ENCODE results near the gene NIT2. TPM values are rescaled to one million over a fixed set of nuclear protein-coding genes. Genes with fewer than 3 reads are reported as not detected.

NIT2 gene
- total and polyA plus RNA-seq, 5 donors from 2014 or later: 26.1 to 49.4 (median 44.0) TPM

DNA sequence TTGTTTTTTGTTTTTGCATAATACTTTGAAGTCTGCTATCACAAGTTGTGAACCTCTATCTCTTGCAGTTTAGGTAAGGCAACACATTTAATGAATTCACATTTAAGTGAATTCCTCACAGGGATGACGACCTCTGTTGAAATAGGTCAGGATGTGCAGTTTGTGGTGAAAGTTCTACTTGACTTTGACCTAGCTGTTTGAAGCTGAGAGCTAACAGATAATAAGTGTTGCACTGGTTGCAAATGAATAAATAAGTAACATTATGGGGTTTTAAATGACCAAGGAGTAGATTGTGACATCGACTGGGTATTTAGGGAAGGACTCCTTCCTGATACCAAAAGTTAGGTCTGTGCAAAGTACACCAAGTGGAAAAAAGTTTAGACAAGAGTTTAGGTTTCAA, 23.9 kb downstream of the NIT2 start:
- Mint-ChIP-seq H3K9me3 (peaks cover 0 to 4% (median 0%) of the 10 kb centered on the region in 7 donors), H3K27ac (peak overlapping the region in 1 of 3 donors; percentile 47), H3K4me1 (peaks cover 0 to 4% (median 0%) of the 10 kb centered on the region in 4 donors), H3K36me3 (peaks cover 37% of the 10 kb centered on the region), H3K4me3 (no peak overlapping the region), H3K27me3 (no peaks in the 10 kb centered on the region)
- H3K36me3 ChIP-seq (ENCODE audit: control insufficient read depth, insufficient read depth, low read length): peaks cover 37% of the 10 kb centered on the region
- no peaks in the 10 kb centered on the region for H3K9me3 ChIP-seq (ENCODE audit: control insufficient read depth in 2 of 2, low read length in 2 of 2)
- H3K27me3 ChIP-seq (ENCODE audit: control insufficient read depth, insufficient read depth, low read length): no peaks in the 10 kb centered on the region
- no peak for DNase-seq
- ATAC-seq (ENCODE audit: low read depth in 2 of 2): no peak
- H3K4me1 ChIP-seq (ENCODE audit: control insufficient read depth, insufficient read depth, low read length, poor library complexity, severe bottlenecking): no peaks in the 10 kb centered on the region
- no peak overlapping the region for H3K4me3 ChIP-seq (ENCODE audit: low read depth, low read length)
- no peak overlapping the region for H3K27ac ChIP-seq (ENCODE audit: insufficient read depth, low read length, poor library complexity, severe bottlenecking)

DNA sequence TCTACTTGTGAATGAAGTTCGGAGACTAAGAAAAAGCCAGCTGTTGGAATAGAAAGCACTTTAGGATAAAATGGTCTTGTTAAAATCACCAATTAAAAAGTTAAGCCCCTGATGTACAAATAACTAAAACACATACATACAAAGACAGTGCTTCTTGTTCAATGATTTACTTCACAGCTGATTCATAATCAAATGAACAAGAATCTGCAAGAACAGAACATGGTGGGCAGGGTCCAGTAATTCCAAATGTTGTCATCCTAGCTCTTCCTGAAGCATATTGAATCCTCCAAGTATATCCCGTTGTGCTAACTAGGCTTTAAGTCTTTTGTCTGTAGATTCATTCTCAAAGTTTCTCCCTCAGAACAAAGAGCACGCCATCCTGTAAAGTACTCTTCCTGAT, 24.5 kb downstream of the NIT2 start:
- no peak overlapping the region for H3K4me3 ChIP-seq (ENCODE audit: low read depth, low read length)
- Mint-ChIP-seq H3K27ac (peak overlapping the region in 2 of 3 donors; percentile 5 to 47), H3K4me3 (no peak overlapping the region), H3K4me1 (peaks cover 0 to 4% (median 0%) of the 10 kb centered on the region in 4 donors), H3K27me3 (no peaks in the 10 kb centered on the region), H3K36me3 (peaks cover 41% of the 10 kb centered on the region), H3K9me3 (peaks cover 0 to 4% (median 0%) of the 10 kb centered on the region in 7 donors)
- H3K36me3 ChIP-seq (ENCODE audit: control insufficient read depth, insufficient read depth, low read length): peaks cover 35% of the 10 kb centered on the region
- no peaks in the 10 kb centered on the region for H3K9me3 ChIP-seq (ENCODE audit: control insufficient read depth in 2 of 2, low read length in 2 of 2)
- no peaks in the 10 kb centered on the region for H3K4me1 ChIP-seq (ENCODE audit: control insufficient read depth, insufficient read depth, low read length, poor library complexity, severe bottlenecking)
- no peak overlapping the region for H3K27ac ChIP-seq (ENCODE audit: insufficient read depth, low read length, poor library complexity, severe bottlenecking)
- H3K27me3 ChIP-seq (ENCODE audit: control insufficient read depth, insufficient read depth, low read length): no peaks in the 10 kb centered on the region
- no peak for DNase-seq
- no peak for ATAC-seq (ENCODE audit: low read depth in 2 of 2)

DNA sequence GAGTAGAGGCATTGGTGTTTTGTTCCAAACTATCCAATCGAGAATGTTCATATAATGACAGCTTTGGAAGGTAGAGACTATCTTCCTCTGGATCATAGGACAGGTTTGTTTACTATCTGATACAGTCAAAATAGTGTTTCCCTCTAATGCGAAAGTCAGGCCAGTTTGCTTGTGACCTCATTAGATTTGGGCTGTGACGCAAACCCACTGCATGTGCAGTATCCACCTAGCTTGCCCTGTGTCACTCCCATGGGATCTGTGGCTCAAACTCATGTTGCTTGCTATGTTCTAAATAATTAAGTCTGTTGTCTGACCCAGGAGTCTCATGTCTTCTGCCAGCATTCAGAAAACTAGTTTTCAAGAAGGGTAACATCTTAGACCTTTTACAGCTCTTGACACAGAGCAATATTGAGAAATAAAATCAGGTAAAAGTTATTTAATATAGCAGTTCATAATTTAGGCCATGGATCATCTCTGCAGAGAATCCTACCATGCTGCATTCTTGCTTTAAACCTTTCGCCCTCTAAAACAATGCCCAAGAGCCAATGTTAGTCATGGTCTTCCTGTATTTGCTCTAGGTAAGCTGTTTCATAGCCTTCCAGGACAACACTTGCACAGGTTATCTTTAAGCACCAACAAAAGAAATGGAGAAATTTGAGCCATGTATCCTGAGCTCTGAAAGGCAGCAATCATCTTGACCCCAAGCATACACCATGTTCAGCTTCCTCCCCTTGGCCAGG, 26.4 kb downstream of the NIT2 start:
- H3K4me3 Mint-ChIP-seq: no peak overlapping the region
- ATAC-seq (ENCODE audit: low read depth in 2 of 2) (no peak), DNase-seq (no peak)
- H3K4me1 Mint-ChIP-seq: peaks cover 0 to 4% (median 0%) of the 10 kb centered on the region in 4 donors
- peaks cover 44% of the 10 kb centered on the region for H3K36me3 Mint-ChIP-seq
- H3K9me3 Mint-ChIP-seq: peaks cover 0 to 4% (median 0%) of the 10 kb centered on the region in 7 donors
- peaks cover 30% of the 10 kb centered on the region for H3K36me3 ChIP-seq (ENCODE audit: control insufficient read depth, insufficient read depth, low read length)
- H3K27ac ChIP-seq (ENCODE audit: insufficient read depth, low read length, poor library complexity, severe bottlenecking): no peak overlapping the region
- H3K4me3 ChIP-seq (ENCODE audit: low read depth, low read length): no peak overlapping the region
- H3K27ac Mint-ChIP-seq: peak overlapping the region in 2 of 3 donors; percentile 4 to 10
- H3K4me1 ChIP-seq (ENCODE audit: control insufficient read depth, insufficient read depth, low read length, poor library complexity, severe bottlenecking): no peaks in the 10 kb centered on the region
- no peaks in the 10 kb centered on the region for H3K27me3 ChIP-seq (ENCODE audit: control insufficient read depth, insufficient read depth, low read length)
- H3K27me3 Mint-ChIP-seq: no peaks in the 10 kb centered on the region
- H3K9me3 ChIP-seq (ENCODE audit: control insufficient read depth in 2 of 2, low read length in 2 of 2): no peaks in the 10 kb centered on the region

DNA sequence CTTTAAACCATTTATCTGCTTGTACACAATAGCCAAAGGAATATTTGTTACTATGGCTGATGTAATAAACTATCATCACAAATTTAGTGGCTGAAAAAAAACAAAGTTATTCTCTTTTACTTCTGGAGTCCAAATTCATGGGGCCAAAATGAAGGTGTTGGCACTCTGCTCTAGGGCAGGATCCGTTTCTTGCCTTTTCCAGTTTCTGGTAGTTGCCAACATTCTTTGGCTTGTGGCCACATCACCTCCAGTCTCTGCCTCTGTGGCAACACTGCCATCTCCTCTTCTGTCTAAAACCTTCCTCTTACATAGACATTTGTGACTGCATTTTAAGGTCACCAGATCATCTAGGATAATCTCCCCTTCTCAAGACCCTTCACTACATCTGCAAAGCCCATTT, 27.3 kb downstream of the NIT2 start:
- H3K4me1 Mint-ChIP-seq: peaks cover 0 to 4% (median 0%) of the 10 kb centered on the region in 4 donors
- peaks cover 46% of the 10 kb centered on the region for H3K36me3 Mint-ChIP-seq
- no peaks in the 10 kb centered on the region for H3K27me3 Mint-ChIP-seq
- Histone ChIP-seq H3K27me3 (ENCODE audit: control insufficient read depth, insufficient read depth, low read length) (no peaks in the 10 kb centered on the region), H3K9me3 (ENCODE audit: control insufficient read depth in 2 of 2, low read length in 2 of 2) (no peaks in the 10 kb centered on the region), H3K36me3 (ENCODE audit: control insufficient read depth, insufficient read depth, low read length) (peaks cover 36% of the 10 kb centered on the region), H3K4me1 (ENCODE audit: control insufficient read depth, insufficient read depth, low read length, poor library complexity, severe bottlenecking) (no peaks in the 10 kb centered on the region), H3K4me3 (ENCODE audit: low read depth, low read length) (no peak overlapping the region), H3K27ac (ENCODE audit: insufficient read depth, low read length, poor library complexity, severe bottlenecking) (no peak overlapping the region)
- H3K27ac Mint-ChIP-seq: peak overlapping the region in 1 of 3 donors; percentile 1
- DNase-seq (no peak), ATAC-seq (ENCODE audit: low read depth in 2 of 2) (no peak)
- peaks cover 0 to 4% (median 0%) of the 10 kb centered on the region in 7 donors for H3K9me3 Mint-ChIP-seq
- H3K4me3 Mint-ChIP-seq: no peak overlapping the region

DNA sequence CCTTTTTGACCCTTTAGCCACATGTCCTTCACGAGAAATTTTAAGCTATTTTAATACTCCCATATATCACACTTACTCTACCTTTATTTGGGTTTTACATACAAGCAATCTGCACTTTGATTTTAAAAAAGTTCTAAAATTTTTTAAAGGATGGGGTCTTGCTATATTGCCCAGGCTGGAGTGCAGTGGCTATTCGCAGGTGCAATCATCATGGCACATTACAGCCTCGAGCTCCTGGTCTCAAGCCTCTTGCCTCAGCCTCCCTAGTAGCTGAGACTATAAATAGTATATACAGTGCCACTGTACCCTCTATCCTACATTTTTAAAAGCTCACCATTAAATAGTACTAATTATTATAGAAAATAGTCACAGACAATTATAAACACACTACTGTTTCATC, 29.9 kb downstream of the NIT2 start:
- no peaks in the 10 kb centered on the region for H3K9me3 ChIP-seq (ENCODE audit: control insufficient read depth in 2 of 2, low read length in 2 of 2)
- no peaks in the 10 kb centered on the region for H3K4me1 ChIP-seq (ENCODE audit: control insufficient read depth, insufficient read depth, low read length, poor library complexity, severe bottlenecking)
- ATAC-seq (ENCODE audit: low read depth in 2 of 2) (no peak), DNase-seq (no peak)
- no peak overlapping the region for H3K27ac Mint-ChIP-seq
- peaks cover 48% of the 10 kb centered on the region for H3K36me3 Mint-ChIP-seq
- no peaks in the 10 kb centered on the region for H3K27me3 ChIP-seq (ENCODE audit: control insufficient read depth, insufficient read depth, low read length)
- H3K27me3 Mint-ChIP-seq: no peaks in the 10 kb centered on the region
- H3K4me3 Mint-ChIP-seq: no peak overlapping the region
- H3K27ac ChIP-seq (ENCODE audit: insufficient read depth, low read length, poor library complexity, severe bottlenecking): no peak overlapping the region
- no peak overlapping the region for H3K4me3 ChIP-seq (ENCODE audit: low read depth, low read length)
- H3K36me3 ChIP-seq (ENCODE audit: control insufficient read depth, insufficient read depth, low read length): peaks cover 54% of the 10 kb centered on the region
- H3K4me1 Mint-ChIP-seq: peaks cover 0 to 1% (median 0%) of the 10 kb centered on the region in 4 donors
- peaks cover 0 to 4% (median 0%) of the 10 kb centered on the region in 7 donors for H3K9me3 Mint-ChIP-seq

DNA sequence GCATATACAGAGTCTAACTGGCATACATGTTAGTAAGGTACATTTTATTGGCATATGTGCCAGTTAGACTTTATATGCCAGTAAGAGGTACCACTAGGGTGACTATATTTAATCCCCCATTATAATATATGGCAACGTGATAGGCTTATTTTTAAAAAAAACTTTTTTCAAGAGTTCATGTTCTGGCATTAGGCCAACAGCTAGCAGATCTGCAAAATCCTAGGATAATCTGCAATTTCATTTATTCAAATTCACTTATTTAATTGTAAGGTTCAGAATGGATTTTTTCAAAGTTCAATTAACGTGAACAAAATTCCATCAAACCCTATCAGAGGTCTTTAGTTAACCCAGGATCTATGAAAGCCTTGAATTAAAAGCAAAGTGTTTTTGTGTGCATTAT, 31.9 kb downstream of the NIT2 start:
- ATAC-seq (ENCODE audit: low read depth in 2 of 2): no peak
- H3K4me1 ChIP-seq (ENCODE audit: control insufficient read depth, insufficient read depth, low read length, poor library complexity, severe bottlenecking): no peaks in the 10 kb centered on the region
- Mint-ChIP-seq H3K27me3 (no peaks in the 10 kb centered on the region), H3K4me1 (no peaks in the 10 kb centered on the region), H3K27ac (peak overlapping the region in 1 of 3 donors; percentile 85), H3K36me3 (peaks cover 53% of the 10 kb centered on the region), H3K4me3 (no peak overlapping the region), H3K9me3 (peaks cover 0 to 4% (median 0%) of the 10 kb centered on the region in 7 donors)
- no peak overlapping the region for H3K4me3 ChIP-seq (ENCODE audit: low read depth, low read length)
- no peaks in the 10 kb centered on the region for H3K9me3 ChIP-seq (ENCODE audit: control insufficient read depth in 2 of 2, low read length in 2 of 2)
- H3K36me3 ChIP-seq (ENCODE audit: control insufficient read depth, insufficient read depth, low read length): peaks cover 60% of the 10 kb centered on the region
- no peaks in the 10 kb centered on the region for H3K27me3 ChIP-seq (ENCODE audit: control insufficient read depth, insufficient read depth, low read length)
- no peak for DNase-seq
- H3K27ac ChIP-seq (ENCODE audit: insufficient read depth, low read length, poor library complexity, severe bottlenecking): no peak overlapping the region

DNA sequence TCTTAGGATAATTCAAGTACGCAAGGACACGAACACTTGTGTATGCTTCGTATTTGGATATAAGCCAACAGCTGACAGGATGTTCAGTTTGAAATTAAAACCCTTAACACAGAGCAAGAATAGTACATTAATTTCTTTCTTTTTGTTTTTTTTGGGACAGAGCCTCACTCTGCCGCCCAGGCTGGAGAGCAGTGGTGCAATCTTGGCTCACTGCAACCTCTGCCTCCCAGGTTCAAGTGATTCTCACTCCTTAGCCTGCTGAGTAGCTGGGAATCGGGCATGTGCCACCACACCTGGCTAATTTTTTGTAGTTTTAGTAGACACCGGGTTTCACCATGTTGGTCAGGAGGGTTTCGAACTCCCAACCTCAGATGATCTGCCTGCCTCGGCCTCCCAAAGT, 33.9 kb downstream of the NIT2 start:
- Mint-ChIP-seq H3K4me3 (no peak overlapping the region), H3K9me3 (no peaks in the 10 kb centered on the region), H3K27me3 (no peaks in the 10 kb centered on the region), H3K27ac (no peak overlapping the region), H3K36me3 (peaks cover 50% of the 10 kb centered on the region), H3K4me1 (no peaks in the 10 kb centered on the region)
- no peak for DNase-seq
- no peak overlapping the region for H3K4me3 ChIP-seq (ENCODE audit: low read depth, low read length)
- no peak overlapping the region for H3K27ac ChIP-seq (ENCODE audit: insufficient read depth, low read length, poor library complexity, severe bottlenecking)
- peaks cover 65% of the 10 kb centered on the region for H3K36me3 ChIP-seq (ENCODE audit: control insufficient read depth, insufficient read depth, low read length)
- ATAC-seq (ENCODE audit: low read depth in 2 of 2): no peak
- H3K9me3 ChIP-seq (ENCODE audit: control insufficient read depth in 2 of 2, low read length in 2 of 2): no peaks in the 10 kb centered on the region
- no peaks in the 10 kb centered on the region for H3K27me3 ChIP-seq (ENCODE audit: control insufficient read depth, insufficient read depth, low read length)
- H3K4me1 ChIP-seq (ENCODE audit: control insufficient read depth, insufficient read depth, low read length, poor library complexity, severe bottlenecking): no peaks in the 10 kb centered on the region

DNA sequence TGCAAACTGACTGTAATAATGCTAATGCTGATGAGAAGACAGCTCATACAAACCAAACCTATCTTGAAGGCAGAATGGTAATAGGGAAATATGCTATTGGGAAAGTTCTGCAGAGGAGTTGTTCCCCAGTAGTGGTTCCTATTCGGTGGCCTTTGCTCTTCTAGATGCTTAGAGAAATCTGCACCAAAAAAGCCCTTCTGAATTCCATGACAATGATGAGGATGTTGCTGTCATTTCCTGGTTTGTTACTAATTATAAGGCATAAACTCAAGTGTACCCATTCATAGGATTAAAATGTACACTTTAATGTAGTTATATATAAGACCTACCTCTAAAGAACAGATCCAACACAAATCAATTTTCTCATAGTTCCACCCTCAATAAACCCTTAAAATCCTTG, 36.2 kb downstream of the NIT2 start:
- Histone ChIP-seq H3K9me3 (ENCODE audit: control insufficient read depth in 2 of 2, low read length in 2 of 2) (no peaks in the 10 kb centered on the region), H3K36me3 (ENCODE audit: control insufficient read depth, insufficient read depth, low read length) (peaks cover 68% of the 10 kb centered on the region), H3K27me3 (ENCODE audit: control insufficient read depth, insufficient read depth, low read length) (no peaks in the 10 kb centered on the region), H3K27ac (ENCODE audit: insufficient read depth, low read length, poor library complexity, severe bottlenecking) (no peak overlapping the region), H3K4me1 (ENCODE audit: control insufficient read depth, insufficient read depth, low read length, poor library complexity, severe bottlenecking) (no peaks in the 10 kb centered on the region), H3K4me3 (ENCODE audit: low read depth, low read length) (no peak overlapping the region)
- no peaks in the 10 kb centered on the region for H3K27me3 Mint-ChIP-seq
- H3K27ac Mint-ChIP-seq: no peak overlapping the region
- no peak for DNase-seq
- H3K4me3 Mint-ChIP-seq: no peak overlapping the region
- ATAC-seq (ENCODE audit: low read depth in 2 of 2): no peak
- H3K9me3 Mint-ChIP-seq: no peaks in the 10 kb centered on the region
- H3K4me1 Mint-ChIP-seq: peaks cover 0 to 8% (median 5%) of the 10 kb centered on the region in 4 donors
- H3K36me3 Mint-ChIP-seq: peaks cover 42% of the 10 kb centered on the region
